ENCODE data around the gene SLC31A1. TPM values are rescaled to one million over a fixed set of nuclear protein-coding genes. Genes with fewer than 3 reads are reported as not detected.
"Not testable (repeated sequence)": the region's sequence is repeated elsewhere in the genome, so short reads cannot be mapped to it uniquely, and the experiment has no call there.

SLC31A1 gene
- total and polyA plus RNA-seq, 3 donors from 2014 or later, result 12.3 to 21.9 (median 15.3) TPM

DNA sequence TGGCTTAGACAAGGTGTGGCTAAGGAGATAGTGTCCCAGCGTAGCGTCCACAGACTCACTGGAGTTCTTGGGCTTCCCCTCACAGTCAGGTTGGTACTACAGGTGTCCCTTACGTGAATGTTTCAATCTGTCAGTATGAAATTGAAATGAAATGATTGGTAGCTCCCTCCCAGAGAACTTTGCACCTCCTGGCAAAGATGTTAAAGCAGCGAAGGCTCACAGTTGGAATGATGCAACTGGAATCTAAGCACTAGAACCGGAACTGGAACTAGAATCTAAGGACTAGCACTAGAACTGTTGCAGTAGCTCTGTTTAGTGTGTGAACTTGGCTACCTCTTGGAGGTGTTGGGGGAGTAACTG, 1.1 kb downstream of the SLC31A1 start:
- Histone ChIP-seq H3K4me3 (peak overlapping the region in 1 of 2 donors; percentile 63), H3K9me3 (no peaks in the 10 kb centered on the region), H3K27me3 (no peaks in the 10 kb centered on the region), H3K27ac (no peak overlapping the region), H3K4me1 (peaks cover 12% of the 10 kb centered on the region), H3K36me3 (ENCODE audit: low read depth, missing control alignments) (no peaks in the 10 kb centered on the region)
- intact Hi-C loops (cut with DNase I; ENCODE audit: low total_unique reads), result loop anchor here (5.0 kb wide), 1 partner anchor 45 kb away; no protein-coding TSS in a partner anchor
- no peak for DNase-seq
- 26 to 55% methylated on average over 5 of the region's 5 CpGs for WGBS, 2 donors
- TF ChIP-seq, protein P1, sequence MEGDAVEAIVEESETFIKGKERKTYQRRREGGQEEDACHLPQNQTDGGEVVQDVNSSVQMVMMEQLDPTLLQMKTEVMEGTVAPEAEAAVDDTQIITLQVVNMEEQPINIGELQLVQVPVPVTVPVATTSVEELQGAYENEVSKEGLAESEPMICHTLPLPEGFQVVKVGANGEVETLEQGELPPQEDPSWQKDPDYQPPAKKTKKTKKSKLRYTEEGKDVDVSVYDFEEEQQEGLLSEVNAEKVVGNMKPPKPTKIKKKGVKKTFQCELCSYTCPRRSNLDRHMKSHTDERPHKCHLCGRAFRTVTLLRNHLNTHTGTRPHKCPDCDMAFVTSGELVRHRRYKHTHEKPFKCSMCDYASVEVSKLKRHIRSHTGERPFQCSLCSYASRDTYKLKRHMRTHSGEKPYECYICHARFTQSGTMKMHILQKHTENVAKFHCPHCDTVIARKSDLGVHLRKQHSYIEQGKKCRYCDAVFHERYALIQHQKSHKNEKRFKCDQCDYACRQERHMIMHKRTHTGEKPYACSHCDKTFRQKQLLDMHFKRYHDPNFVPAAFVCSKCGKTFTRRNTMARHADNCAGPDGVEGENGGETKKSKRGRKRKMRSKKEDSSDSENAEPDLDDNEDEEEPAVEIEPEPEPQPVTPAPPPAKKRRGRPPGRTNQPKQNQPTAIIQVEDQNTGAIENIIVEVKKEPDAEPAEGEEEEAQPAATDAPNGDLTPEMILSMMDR (IDR thresholded peaks at IDR 0.05), result no peak

DNA sequence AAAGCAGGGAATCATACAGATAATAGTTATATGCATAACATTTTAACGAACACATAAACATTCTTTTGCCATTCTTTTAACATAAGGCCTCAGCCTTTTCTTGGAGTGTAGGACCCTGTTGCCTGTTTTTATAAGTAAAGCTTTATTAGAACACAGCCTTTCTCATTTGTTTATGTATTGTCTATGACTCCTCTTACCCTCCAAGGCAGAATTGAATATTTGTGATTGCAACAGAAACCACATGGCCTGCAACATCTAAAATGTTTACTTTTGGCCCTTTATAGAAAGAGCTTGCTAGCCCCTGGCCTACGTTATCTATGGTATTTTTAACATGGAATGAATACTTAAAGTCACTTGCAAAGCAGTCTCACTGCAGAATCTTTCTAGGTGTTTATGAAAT, 2.6 kb downstream of the SLC31A1 start:
- Histone ChIP-seq H3K36me3 (ENCODE audit: low read depth, missing control alignments) (no peaks in the 10 kb centered on the region), H3K27ac (no peak overlapping the region), H3K9me3 (no peaks in the 10 kb centered on the region), H3K27me3 (no peaks in the 10 kb centered on the region), H3K4me1 (peaks cover 12% of the 10 kb centered on the region), H3K4me3 (no peak overlapping the region)
- 78 to 81% methylated on average over 2 of the region's 2 CpGs for WGBS, 2 donors
- no peak for DNase-seq
- intact Hi-C loops (cut with DNase I; ENCODE audit: low total_unique reads), result loop anchor here (5.0 kb wide), 1 partner anchor 43 kb away; no protein-coding TSS in a partner anchor
- no peak for TF ChIP-seq POLR2A (IDR thresholded peaks at IDR 0.05)
- TF ChIP-seq, protein P1 (IDR thresholded peaks at IDR 0.05), result no peak

DNA sequence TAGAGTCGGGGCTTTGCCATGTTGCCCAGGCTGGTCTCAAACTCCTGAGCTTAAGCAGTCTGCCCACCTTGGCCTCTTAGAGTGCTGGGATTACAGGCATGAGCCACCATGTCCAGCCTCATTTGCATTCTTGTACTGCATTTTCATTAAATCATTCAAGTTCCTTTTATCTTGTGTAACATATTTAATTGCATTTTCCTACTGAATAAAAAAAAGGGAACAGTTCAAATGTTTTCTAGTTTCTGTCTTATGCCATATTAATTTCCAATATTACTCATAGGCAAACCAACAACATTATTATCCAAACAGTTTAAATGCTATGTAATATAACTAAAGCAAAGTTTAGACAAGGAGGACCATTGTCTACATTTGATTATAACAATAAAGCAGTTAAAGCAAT, 6.1 kb downstream of the SLC31A1 start:
- intact Hi-C loops (cut with DNase I; ENCODE audit: low total_unique reads), result no loop called here

DNA sequence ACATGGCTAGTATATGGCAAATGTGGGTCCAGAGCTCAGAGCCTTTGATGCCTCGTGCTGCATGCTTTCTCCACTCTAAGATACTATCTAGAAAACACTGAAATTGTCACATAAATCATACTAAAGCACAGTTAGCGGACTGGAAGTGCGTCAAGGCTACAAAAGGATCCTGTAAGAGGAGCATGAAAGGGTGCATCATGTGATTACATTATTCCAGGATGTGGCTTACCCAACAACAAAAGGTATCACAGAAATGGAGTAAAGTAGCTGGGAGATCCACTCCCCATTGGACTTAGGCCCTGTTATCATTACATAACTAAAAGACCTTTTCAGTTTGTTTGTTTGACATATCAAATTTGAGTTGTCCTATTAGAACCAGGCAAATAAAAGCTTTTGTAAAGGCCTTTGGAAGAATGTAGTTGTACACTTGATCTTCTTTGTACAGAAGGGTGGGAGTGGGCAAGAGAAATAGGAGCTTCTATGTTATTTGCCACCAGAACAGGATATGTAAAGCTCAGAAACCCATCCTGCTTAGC, 6.9 kb downstream of the SLC31A1 start:
- intact Hi-C loops (cut with DNase I; ENCODE audit: low total_unique reads), result no loop called here
- H3K27me3 ChIP-seq, result no peaks in the 10 kb centered on the region
- no peak overlapping the region for H3K27ac ChIP-seq
- TF ChIP-seq POLR2A (IDR thresholded peaks at IDR 0.05), result no peak
- TF ChIP-seq, protein P1 (IDR thresholded peaks at IDR 0.05), result no peak
- no peaks in the 10 kb centered on the region for H3K9me3 ChIP-seq
- WGBS, 2 donors, result 68 to 81% methylated on average over 3 of the region's 3 CpGs
- H3K4me1 ChIP-seq, result no peaks in the 10 kb centered on the region
- H3K4me3 ChIP-seq, result no peak overlapping the region
- no peaks in the 10 kb centered on the region for H3K36me3 ChIP-seq (ENCODE audit: low read depth, missing control alignments)
- DNase-seq, result no peak

More for the DNA sequence above, 6.1 kb downstream of the SLC31A1 start:
- TF ChIP-seq, protein P1 (IDR thresholded peaks at IDR 0.05), result no peak
- TF ChIP-seq POLR2A (IDR thresholded peaks at IDR 0.05), result no peak
- Histone ChIP-seq H3K27ac (no peak overlapping the region), H3K9me3 (no peaks in the 10 kb centered on the region), H3K4me1 (peaks cover 3% of the 10 kb centered on the region), H3K4me3 (no peak overlapping the region), H3K27me3 (no peaks in the 10 kb centered on the region), H3K36me3 (ENCODE audit: low read depth, missing control alignments) (no peaks in the 10 kb centered on the region)
- 0 to 44% methylated on average over 1 of the region's 1 CpG for WGBS, 2 donors
- DNase-seq, result no peak

DNA sequence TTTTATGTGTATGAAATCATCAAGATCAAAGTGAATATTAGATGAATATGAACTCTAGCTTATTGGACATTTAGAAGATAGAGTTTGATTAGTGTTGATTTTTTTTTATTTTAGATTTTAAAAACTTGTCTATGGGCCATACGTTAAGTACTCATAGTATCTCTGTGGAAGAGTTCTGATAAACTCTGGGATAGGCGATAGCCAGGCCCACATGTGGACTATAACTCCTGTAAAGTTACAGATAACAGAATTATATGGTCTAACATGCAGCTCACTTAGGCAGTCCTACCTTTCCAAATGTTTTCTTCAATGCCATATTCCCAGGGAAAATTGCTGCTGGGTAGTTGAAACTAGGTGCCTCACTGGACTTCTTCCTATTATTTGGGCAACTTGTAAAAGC, 10.4 kb downstream of the SLC31A1 start:
- 92 to 96% methylated on average over 2 of the region's 2 CpGs for WGBS, 2 donors
- H3K36me3 ChIP-seq (ENCODE audit: low read depth, missing control alignments), result no peaks in the 10 kb centered on the region
- TF ChIP-seq, protein P1 (IDR thresholded peaks at IDR 0.05), result no peak
- TF ChIP-seq POLR2A (IDR thresholded peaks at IDR 0.05), result no peak
- intact Hi-C loops (cut with DNase I; ENCODE audit: low total_unique reads), result no loop called here
- no peak overlapping the region for H3K27ac ChIP-seq
- H3K9me3 ChIP-seq, result no peaks in the 10 kb centered on the region
- DNase-seq, result no peak
- no peak overlapping the region for H3K4me3 ChIP-seq
- H3K4me1 ChIP-seq, result no peaks in the 10 kb centered on the region
- H3K27me3 ChIP-seq, result no peaks in the 10 kb centered on the region

DNA sequence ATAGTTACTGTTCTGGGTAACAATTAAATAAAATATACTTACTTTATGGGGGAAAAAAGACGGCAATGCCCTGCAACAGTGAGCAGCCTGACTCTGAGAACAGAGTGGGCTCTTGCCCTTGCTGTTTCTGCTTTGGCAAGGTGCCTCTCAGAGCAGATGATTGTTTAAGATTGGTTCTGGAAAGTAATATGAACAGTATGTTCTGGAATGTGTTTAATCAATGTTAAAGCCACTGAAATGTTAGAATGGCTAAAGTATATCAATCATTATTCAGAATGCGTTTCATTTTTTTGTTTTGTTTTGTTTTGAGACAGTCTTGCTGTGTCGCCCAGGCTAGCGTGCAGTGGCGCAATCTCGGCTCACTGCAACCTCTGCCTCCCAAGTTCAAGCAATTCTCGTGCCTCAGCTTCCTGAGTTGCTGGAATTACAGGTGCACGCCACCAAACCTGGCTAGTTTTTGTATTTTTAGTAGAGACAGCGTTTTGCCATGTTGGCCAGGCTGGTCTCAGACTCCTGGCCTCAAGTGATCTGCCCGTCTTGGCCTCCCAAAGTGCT, 14.4 kb downstream of the SLC31A1 start:
- DNase-seq; H3K4me3 ChIP-seq; intact Hi-C loops (cut with DNase I; ENCODE audit: low total_unique reads); H3K36me3 ChIP-seq (ENCODE audit: low read depth, missing control alignments); H3K9me3 ChIP-seq; H3K27me3 ChIP-seq; H3K4me1 ChIP-seq; H3K27ac ChIP-seq: not testable (repeated sequence)
- 80 to 85% methylated on average over 10 of the region's 10 CpGs for WGBS, 2 donors

Measured in testis (tissue), 3 donors.